ENCODE data around the gene MEIKIN. TPM values are rescaled to one million over a fixed set of nuclear protein-coding genes. Genes with fewer than 3 reads are reported as not detected.

MEIKIN gene
- total and polyA plus RNA-seq, 2 donors (not counting 3 experiments of a cell fraction or from before 2014, with no cell fraction given): not detected

GRCh38 chr5:131976414-131977211 is 31.1 kb upstream of the MEIKIN start:
- TF ChIP-seq POLR2A (IDR thresholded peaks at IDR 0.05; ENCODE audit: low read depth, low read length) (no peak), CTCF (IDR thresholded peaks at IDR 0.05; ENCODE audit: extremely low read depth in 1 of 2, insufficient read depth in 1 of 2, low read depth in 1 of 2, low read length in 2 of 2) (no peak), MAX (IDR thresholded peaks at IDR 0.05; ENCODE audit: insufficient read depth, insufficient read length) (no peak), EZH2 (IDR thresholded peaks at IDR 0.05; ENCODE audit: borderline replicate concordance, low read depth, low read length, severe bottlenecking) (no peak), POLR2AphosphoS5 (IDR thresholded peaks at IDR 0.05; ENCODE audit: insufficient read depth, low read depth, low read length) (no peak), MYC (IDR thresholded peaks at IDR 0.05; ENCODE audit: low read depth, low read length) (no peak), GATA2 (IDR thresholded peaks at IDR 0.05; ENCODE audit: insufficient read depth, insufficient read length, low read depth, low read length) (no peak), FOS (IDR thresholded peaks at IDR 0.05; ENCODE audit: borderline replicate concordance, insufficient read depth, low read length) (no peak), JUN (IDR thresholded peaks at IDR 0.05; ENCODE audit: borderline replicate concordance, insufficient read depth, insufficient read length, low read depth) (no peak)
- Histone ChIP-seq H3K4me3 (replicated peaks in 1 of 3; ENCODE audit: insufficient read depth in 1 of 3, low read depth in 1 of 3, low read length in 3 of 3) (no peak overlapping the region), H3K4me2 (ENCODE audit: insufficient read depth, low read length) (no peak overlapping the region), H3K36me3 (ENCODE audit: control insufficient read depth in 2 of 2, extremely low read depth in 1 of 2, insufficient read depth in 2 of 2, low read length in 2 of 2) (no peaks in the 10 kb centered on the region), H3K4me1 (ENCODE audit: control insufficient read depth, extremely low read depth, insufficient read depth, low read length) (peaks cover 5% of the 10 kb centered on the region), H2AFZ (ENCODE audit: low read depth, low read length) (no peak overlapping the region), H3K9me3 (replicated peaks; ENCODE audit: control insufficient read depth, insufficient read depth, low read length) (no peaks in the 10 kb centered on the region), H3K9ac (replicated peaks; ENCODE audit: extremely low read depth, insufficient read depth, low read length) (no peak overlapping the region), H4K20me1 (replicated peaks; ENCODE audit: control insufficient read depth, extremely low read depth, insufficient read depth, low read length) (no peaks in the 10 kb centered on the region), H3K79me2 (ENCODE audit: control insufficient read depth, insufficient read depth, low read length) (no peaks in the 10 kb centered on the region), H3K27ac (ENCODE audit: insufficient read depth, low read depth, low read length) (no peak overlapping the region), H3K9me1 (replicated peaks; ENCODE audit: control insufficient read depth, extremely low read depth, insufficient read depth, low read length) (no peaks in the 10 kb centered on the region), H3K27me3 (ENCODE audit: control insufficient read depth in 2 of 2, insufficient read depth in 2 of 2, low read length in 2 of 2) (peaks cover 0 to 2% of the 10 kb centered on the region in 2 experiments)
- dilution Hi-C loops (cut with MboI; ENCODE audit: extremely low pct_ligation_motif_present, low sequenced_read_pairs) (no loop called here), intact Hi-C loops (cut with micrococcal nuclease) (no loop called here)
- FAIRE-seq (no peak), DNase-seq (ENCODE audit: low read depth, low spot score) (no peak)
- CTCF ChIA-PET: interaction anchor here (1.0 kb wide), 1 partner anchor 16 kb away, joined by 4 read pairs; no protein-coding TSS in a partner anchor
- POLR2A ChIA-PET: no interaction called here
- no TSS peak for BruUV-seq (replicated peaks)

Data from endothelial cell of umbilical vein (primary cell).